AG08395 (cell line): ENCODE measurements around the gene SECTM1.

Experiments used
- DNase-seq: peaks from one replicate; pipeline ENCODE4 v3.0.0; 2012; ENCODE audit warnings: mixed read lengths, low spot score

Gene SECTM1

GRCh38 chr17:82328141-82328993 is 5.2 kb downstream of the SECTM1 start:
- no peak for DNase-seq

- no peak for DNase-seq
These were observed 5.8 kb downstream of the SECTM1 start for GRCh38 chr17:82327757-82328140.

GRCh38 chr17:82327289-82327688 is 6.3 kb downstream of the SECTM1 start:
- no peak for DNase-seq

- no peak for DNase-seq
These were observed 8.0 kb downstream of the SECTM1 start for GRCh38 chr17:82325286-82326180.

DNA sequence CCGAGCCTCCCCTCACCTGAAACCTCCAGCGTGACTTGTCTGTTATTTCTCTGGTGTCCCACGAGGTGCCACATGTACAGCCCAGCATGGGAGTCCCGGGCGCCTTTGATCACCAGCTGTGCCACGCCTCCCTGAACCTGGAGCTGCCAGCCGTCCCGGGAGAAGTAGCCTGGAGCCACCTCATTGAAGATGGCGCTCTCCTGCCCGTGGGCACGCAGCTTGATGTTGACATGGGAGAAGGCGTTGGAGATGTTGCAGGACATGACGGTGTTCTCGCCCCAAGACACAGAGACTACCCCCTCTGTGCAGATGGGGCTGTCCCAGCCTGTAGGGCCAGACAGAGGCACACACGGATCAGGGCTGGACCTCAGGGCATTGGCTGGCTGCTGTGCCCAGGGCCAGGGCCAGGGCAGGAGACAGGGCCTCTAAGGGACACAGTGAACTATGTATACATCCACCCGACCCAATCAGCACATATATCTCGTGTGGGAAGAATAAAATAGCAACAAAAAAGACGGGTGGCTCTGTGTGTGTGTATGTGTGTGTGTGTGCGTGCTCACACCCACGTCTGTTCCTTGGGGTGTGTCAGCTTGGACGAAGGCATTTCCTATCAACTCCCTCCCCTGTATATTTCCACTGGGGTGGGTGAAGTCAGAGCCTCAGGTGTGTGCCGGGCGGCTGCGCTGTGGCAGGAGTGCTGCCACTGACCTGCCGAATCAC is 8.8 kb downstream of the SECTM1 start:
- no peak for DNase-seq

DNA sequence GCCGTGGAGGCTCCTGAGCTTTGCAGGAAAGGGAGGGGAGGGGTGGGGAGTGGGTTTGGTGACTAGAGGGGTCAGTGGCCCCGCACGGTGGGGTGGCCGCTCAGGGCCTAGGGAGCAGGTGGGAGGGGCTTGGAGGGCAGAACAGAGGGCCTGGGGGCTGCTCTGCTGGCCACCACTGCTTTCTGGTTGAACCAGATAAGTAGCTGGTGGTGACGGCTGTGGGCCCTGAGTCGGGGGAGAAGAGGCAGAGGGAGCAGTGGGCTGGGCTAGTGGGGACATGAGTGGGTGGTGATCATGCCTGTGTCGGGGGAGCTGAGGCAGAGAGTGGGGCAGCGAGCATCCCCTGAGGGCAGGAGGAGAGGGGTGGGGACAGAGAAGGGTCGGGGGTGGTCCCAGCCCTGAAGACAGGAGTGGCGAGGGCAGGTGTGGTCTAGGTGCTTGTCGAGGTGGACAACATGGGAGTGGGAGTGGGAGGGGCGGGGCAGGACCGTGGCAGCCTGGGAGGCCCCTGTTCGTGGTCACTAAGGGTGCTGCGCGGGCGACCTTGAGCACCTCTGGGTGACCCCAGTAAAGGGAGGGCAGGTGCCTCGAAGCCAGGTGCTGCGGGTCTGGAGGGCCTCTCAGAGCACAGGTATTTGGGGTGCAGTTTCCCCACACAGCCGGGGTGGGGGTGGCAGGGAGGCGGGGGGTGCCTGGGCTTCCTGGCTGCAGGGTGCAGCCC is 9.9 kb downstream of the SECTM1 start:
- DNase-seq = no peak

DNA sequence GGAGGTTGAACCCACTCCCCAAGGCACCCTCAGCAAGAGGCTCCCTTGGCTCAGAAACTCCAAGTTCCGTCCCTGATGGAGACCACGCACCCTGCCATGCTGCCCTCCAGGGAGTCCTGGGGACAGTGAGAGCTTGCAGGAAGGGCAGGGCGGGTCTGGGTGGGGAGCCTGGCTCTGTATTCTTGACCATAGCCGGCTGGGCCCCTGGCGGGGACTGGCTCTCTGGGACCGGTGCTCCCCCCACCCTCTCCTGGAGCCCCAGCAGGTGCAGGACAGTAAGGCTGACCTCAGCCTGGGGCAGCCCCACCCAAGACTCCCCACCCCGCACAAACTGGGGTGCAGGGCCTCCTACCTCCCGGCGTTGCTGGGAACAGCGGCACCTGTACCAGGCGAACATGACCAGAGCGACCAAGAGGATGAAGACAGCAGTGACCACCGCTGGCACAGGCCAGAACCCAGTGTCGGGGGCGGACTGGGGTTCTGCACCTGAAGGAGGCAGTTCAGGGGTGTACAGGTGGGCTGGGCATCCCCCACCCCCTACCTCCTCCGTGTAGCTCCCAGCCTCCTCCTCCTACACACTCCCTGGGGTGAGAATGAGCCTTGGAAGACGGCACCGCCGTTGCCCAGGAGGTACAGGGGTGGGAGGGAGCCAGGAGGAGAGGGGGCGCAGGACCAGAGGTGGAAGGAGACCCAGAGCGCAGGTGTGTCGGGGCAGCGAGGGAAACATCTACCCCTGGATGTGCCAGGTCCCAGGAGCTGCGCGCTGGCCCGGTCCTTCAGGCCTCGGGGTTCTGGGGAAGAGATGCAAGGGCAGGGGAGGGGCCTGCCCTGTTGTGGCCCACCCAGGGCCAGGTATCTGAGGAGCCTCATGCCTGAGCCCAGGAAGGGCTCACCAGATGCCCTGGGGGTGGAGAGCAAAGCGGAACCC is 10.8 kb downstream of the SECTM1 start:
- DNase-seq = no peak

DNA sequence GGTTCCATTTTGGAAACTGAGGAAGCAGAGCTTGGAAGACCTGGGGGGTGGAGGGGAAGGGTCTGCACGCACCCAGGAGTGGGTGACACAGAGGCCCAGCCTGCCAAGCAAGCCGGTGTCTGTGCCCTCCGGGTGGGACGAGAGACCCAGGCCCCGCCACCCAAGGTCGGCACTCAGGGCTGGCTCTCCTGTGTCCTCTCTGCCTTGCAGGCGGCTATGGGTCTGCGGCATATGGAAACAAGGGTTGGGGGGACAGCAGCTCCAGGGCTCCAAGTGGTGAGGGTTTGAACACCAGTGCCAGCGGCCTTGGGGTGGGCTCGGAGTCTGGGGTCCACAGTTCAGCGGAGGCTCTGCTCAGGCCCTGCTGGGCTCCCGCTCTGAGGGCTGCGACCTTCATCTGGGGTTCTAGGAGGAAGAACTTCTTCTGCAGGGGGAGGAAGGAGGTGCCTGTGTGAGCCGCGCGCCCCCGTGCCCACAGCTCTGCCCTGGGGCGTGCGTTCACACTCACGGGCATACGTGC is 11.6 kb downstream of the SECTM1 start:
- DNase-seq = no peak

DNA sequence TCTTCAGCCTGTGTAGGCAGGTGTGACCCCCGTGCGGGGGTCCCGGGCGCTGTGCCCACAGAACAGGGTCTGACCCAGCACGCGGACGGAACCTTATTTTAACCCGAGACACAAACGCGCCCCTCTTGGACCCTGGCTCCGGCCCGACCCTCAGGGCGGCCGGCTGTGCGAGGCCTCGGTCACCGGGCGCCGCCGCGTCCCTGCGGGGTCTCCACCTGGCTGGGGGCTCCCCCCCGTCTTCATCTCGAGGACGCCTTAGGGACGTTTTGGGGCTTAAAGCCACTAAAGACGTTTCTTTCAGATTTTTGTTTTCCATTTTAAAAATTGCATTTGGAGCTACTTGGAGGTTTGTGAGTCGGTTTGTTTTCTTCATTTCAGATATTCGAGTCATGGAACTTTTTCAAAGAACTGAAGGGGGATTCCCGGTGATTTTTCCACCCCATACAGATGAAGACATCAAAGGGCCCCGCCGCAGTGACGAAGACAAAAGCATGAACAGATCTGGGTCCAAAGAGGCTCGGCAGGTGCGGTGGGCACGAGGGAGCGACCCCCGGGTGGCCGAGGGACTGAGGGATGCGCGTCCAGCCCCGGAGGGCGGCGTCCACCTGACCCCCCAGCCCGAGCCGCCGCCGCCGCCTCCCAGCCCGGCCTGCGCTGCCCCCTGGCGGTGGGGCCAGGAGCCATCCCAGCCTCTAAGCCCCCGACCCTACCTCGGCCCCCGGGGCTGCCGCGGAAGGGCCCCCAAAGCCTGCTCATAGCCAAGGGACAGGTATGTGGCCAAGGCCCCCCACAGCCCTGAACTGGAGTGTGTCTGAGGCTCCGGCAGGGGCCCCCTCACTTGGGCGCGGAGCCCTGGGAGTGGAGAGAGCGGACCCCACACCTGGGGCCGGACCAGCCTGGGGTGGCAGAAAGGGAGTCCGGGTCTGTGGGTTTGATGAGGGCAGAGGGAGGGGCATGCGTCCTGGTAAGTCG is 12.3 kb downstream of the SECTM1 start:
- DNase-seq = no peak

- DNase-seq = no peak
These were observed 13.3 kb downstream of the SECTM1 start for GRCh38 chr17:82320140-82320840.

- DNase-seq = no peak
These were observed 13.9 kb downstream of the SECTM1 start for GRCh38 chr17:82319619-82320062.

GRCh38 chr17:82318772-82319606 is 14.6 kb downstream of the SECTM1 start:
- no peak for DNase-seq

DNA sequence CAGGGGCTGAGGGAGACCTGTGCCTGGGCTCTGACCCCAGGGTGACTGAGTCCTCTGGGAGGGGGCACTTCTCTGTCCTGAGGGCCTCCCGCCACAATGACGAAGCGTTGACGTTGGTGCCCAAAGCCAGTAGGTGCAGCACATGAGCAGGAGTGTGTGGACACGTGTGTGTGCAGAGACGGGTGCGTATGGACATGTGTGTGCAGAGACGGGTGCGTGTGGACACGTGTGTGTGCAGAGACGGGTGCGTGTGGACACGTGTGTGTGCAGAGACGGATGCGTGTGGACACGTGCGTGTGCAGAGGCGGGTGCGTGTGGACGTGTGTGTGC is 15.4 kb downstream of the SECTM1 start:
- no peak for DNase-seq

- no peak for DNase-seq
These were observed 16.0 kb downstream of the SECTM1 start, which contains the start of gene CD7 for GRCh38 chr17:82317394-82318168. Gene CD7 (minus strand): TSS chr17:82317608. CDS start chr17:82317495, 113 bp downstream.

GRCh38 chr17:82316651-82317393 is 16.7 kb downstream of the SECTM1 start:
- DNase-seq = no peak
